NOMO-1 (cell line): ENCODE measurements around the gene MINK1.
"Not testable (repeated sequence)": the region's sequence is repeated elsewhere in the genome, so short reads cannot be mapped to it uniquely, and the experiment has no call there.

Experiments
- DNase-seq, 2 experiments: peaks; one replicate each; lab custom pipeline; 2025; ENCODE audit not compliant: unreplicated experiment in 2 of 2; lab: John Stamatoyannopoulos, UW

Gene MINK1

GRCh38 chr17:4810696-4811290 is 22.3 kb upstream of the MINK1 start:
- no peak for DNase-seq

- no peak for DNase-seq
These were observed 21.7 kb upstream of the MINK1 start for GRCh38 chr17:4811471-4811870.

- DNase-seq, result no peak
These were observed 20.4 kb upstream of the MINK1 start for GRCh38 chr17:4812690-4813089.

- no peak for DNase-seq
These were observed 18.0 kb upstream of the MINK1 start for GRCh38 chr17:4815043-4815675.

- no peak for DNase-seq
These were observed 16.3 kb upstream of the MINK1 start for GRCh38 chr17:4816826-4817225.

- DNase-seq, result no peak
These were observed 14.9 kb upstream of the MINK1 start for GRCh38 chr17:4818276-4818675.

- no peak for DNase-seq
These were observed 10.3 kb upstream of the MINK1 start for GRCh38 chr17:4822835-4823234.

GRCh38 chr17:4823373-4824089 is 9.6 kb upstream of the MINK1 start:
- no peak for DNase-seq

GRCh38 chr17:4827399-4827798 is 5.7 kb upstream of the MINK1 start:
- DNase-seq, result no peak

GRCh38 chr17:4832829-4833177 is 337 bp upstream of the MINK1 start:
- not testable (repeated sequence) for DNase-seq

- no peak for DNase-seq
These were observed 971 bp downstream of the MINK1 start for GRCh38 chr17:4833941-4834680.

- no peak for DNase-seq
These were observed 1.5 kb downstream of the MINK1 start for GRCh38 chr17:4834681-4835020.

GRCh38 chr17:4836221-4836620 is 3.1 kb downstream of the MINK1 start:
- no peak for DNase-seq

GRCh38 chr17:4837471-4838308 is 4.5 kb downstream of the MINK1 start:
- no peak for DNase-seq

- DNase-seq, result no peak
These were observed 5.2 kb downstream of the MINK1 start for GRCh38 chr17:4838309-4838785.

- no peak for DNase-seq
These were observed 6.1 kb downstream of the MINK1 start for GRCh38 chr17:4839221-4839620.

- no peak for DNase-seq
These were observed 7.1 kb downstream of the MINK1 start for GRCh38 chr17:4839965-4840892.

- no peak for DNase-seq
These were observed 7.7 kb downstream of the MINK1 start for GRCh38 chr17:4840893-4841242.

GRCh38 chr17:4842376-4842775 is 9.2 kb downstream of the MINK1 start:
- DNase-seq, result no peak
